ENCODE data around the gene IL26. TPM values are rescaled to one million over a fixed set of nuclear protein-coding genes. Genes with fewer than 3 reads are reported as not detected.

The IL26 gene
- total RNA-seq, 6 experiments from 2014 or later: not detected

- no peaks in the 10 kb centered on the region for H3K36me3 ChIP-seq
- ATAC-seq: no peak
- H3K27me3 ChIP-seq: no peaks in the 10 kb centered on the region
- no peak overlapping the region for H3K27ac ChIP-seq
- H3K4me1 ChIP-seq: no peaks in the 10 kb centered on the region
- intact Hi-C loops (cut with DNase I): no loop called here
- 43% methylated on average over 3 of the region's 3 CpGs for WGBS (ENCODE audit: insufficient coverage, low coverage, low lambda C conversion rate, missing lambda C conversion rate)
- H3K4me3 ChIP-seq: no peak overlapping the region
- H3K9me3 ChIP-seq: no peaks in the 10 kb centered on the region
- DNase-seq: no peak
- TF ChIP-seq CTCF (IDR thresholded peaks at IDR 0.05) (no peak), POLR2A (IDR thresholded peaks at IDR 0.05) (no peak)
These were observed 44.5 kb downstream of the IL26 start for GRCh38 chr12:68180792-68181744.

GRCh38 chr12:68178774-68179439, 46.7 kb downstream of the IL26 start:
- H3K27me3 ChIP-seq: no peaks in the 10 kb centered on the region
- no peak overlapping the region for H3K27ac ChIP-seq
- no peak overlapping the region for H3K4me3 ChIP-seq
- no peak for DNase-seq
- ATAC-seq: no peak
- no peaks in the 10 kb centered on the region for H3K4me1 ChIP-seq
- intact Hi-C loops (cut with DNase I): no loop called here
- H3K9me3 ChIP-seq: no peaks in the 10 kb centered on the region
- WGBS (ENCODE audit: insufficient coverage, low coverage, low lambda C conversion rate, missing lambda C conversion rate): 46% methylated on average over 3 of the region's 3 CpGs
- TF ChIP-seq POLR2A (IDR thresholded peaks at IDR 0.05) (no peak), CTCF (IDR thresholded peaks at IDR 0.05) (no peak)
- H3K36me3 ChIP-seq: no peaks in the 10 kb centered on the region

GRCh38 chr12:68178184-68178583, 47.4 kb downstream of the IL26 start:
- TF ChIP-seq POLR2A (IDR thresholded peaks at IDR 0.05): no peak
- no peak for TF ChIP-seq CTCF (IDR thresholded peaks at IDR 0.05)
- no peak overlapping the region for H3K27ac ChIP-seq
- H3K4me1 ChIP-seq: no peaks in the 10 kb centered on the region
- DNase-seq (no peak), ATAC-seq (no peak)
- H3K4me3 ChIP-seq: no peak overlapping the region
- no peaks in the 10 kb centered on the region for H3K27me3 ChIP-seq
- H3K9me3 ChIP-seq: no peaks in the 10 kb centered on the region
- no peaks in the 10 kb centered on the region for H3K36me3 ChIP-seq
- intact Hi-C loops (cut with DNase I): no loop called here

- no peaks in the 10 kb centered on the region for H3K27me3 ChIP-seq
- intact Hi-C loops (cut with DNase I): no loop called here
- no peaks in the 10 kb centered on the region for H3K36me3 ChIP-seq
- DNase-seq (no peak), ATAC-seq (no peak)
- H3K27ac ChIP-seq: no peak overlapping the region
- H3K4me1 ChIP-seq: no peaks in the 10 kb centered on the region
- H3K9me3 ChIP-seq: no peaks in the 10 kb centered on the region
- 53% methylated on average over 2 of the region's 2 CpGs for WGBS (ENCODE audit: insufficient coverage, low coverage, low lambda C conversion rate, missing lambda C conversion rate)
- no peak for TF ChIP-seq CTCF (IDR thresholded peaks at IDR 0.05)
- no peak overlapping the region for H3K4me3 ChIP-seq
These were observed 48.0 kb downstream of the IL26 start for GRCh38 chr12:68177562-68177961.

Data from right lobe of liver (tissue), 6 donors.